Retina (tissue), 1 donor: ENCODE data around the gene NPL.

Experiments
- DNase-seq: peaks from one replicate; pipeline ENCODE4 v3.0.0-alpha.2; 2016

The NPL gene

GRCh38 chr1:182823220-182823619, 33.6 kb downstream of the NPL start:
- DNase-seq, result no peak

GRCh38 chr1:182826892-182827291, 37.3 kb downstream of the NPL start:
- no peak for DNase-seq

GRCh38 chr1:182829285-182829932, 39.8 kb downstream of the NPL start:
- no peak for DNase-seq

GRCh38 chr1:182833271-182833670, 43.7 kb downstream of the NPL start:
- DNase-seq, result no peak

GRCh38 chr1:182834326-182834725, 44.8 kb downstream of the NPL start:
- no peak for DNase-seq

- DNase-seq, result no peak
Measured at GRCh38 chr1:182835806-182836205, 46.2 kb downstream of the NPL start.

- DNase-seq, result peak; percentile 97
Measured at GRCh38 chr1:182839209-182840066, 49.9 kb downstream of the NPL start, which contains the start of gene DHX9. Gene DHX9, plus strand, starts transcription at chr1:182839347. Its CDS starts 3,220 bp downstream, at chr1:182842567.

GRCh38 chr1:182841368-182841988, 51.9 kb downstream of the NPL start:
- DNase-seq, result peak; percentile 19

GRCh38 chr1:182842265-182842664, 52.7 kb downstream of the NPL start:
- no peak for DNase-seq

- no peak for DNase-seq
Measured at GRCh38 chr1:182845379-182845778, 55.8 kb downstream of the NPL start.

- DNase-seq, result no peak
Measured at GRCh38 chr1:182845894-182846293, 56.3 kb downstream of the NPL start.

GRCh38 chr1:182847105-182847504, 57.5 kb downstream of the NPL start:
- no peak for DNase-seq

- DNase-seq, result no peak
Measured at GRCh38 chr1:182848736-182849135, 59.2 kb downstream of the NPL start.

- DNase-seq, result no peak
Measured at GRCh38 chr1:182850319-182850718, 60.7 kb downstream of the NPL start.

- no peak for DNase-seq
Measured at GRCh38 chr1:182851825-182852224, 62.3 kb downstream of the NPL start.

- no peak for DNase-seq
Measured at GRCh38 chr1:182855911-182856310, 66.3 kb downstream of the NPL start.

- no peak for DNase-seq
Measured at GRCh38 chr1:182857212-182857611, 67.6 kb downstream of the NPL start.

- no peak for DNase-seq
Measured at GRCh38 chr1:182860658-182861057, 71.1 kb downstream of the NPL start.

GRCh38 chr1:182861994-182862393, 72.4 kb downstream of the NPL start:
- no peak for DNase-seq

- no peak for DNase-seq
Measured at GRCh38 chr1:182862827-182863226, 73.3 kb downstream of the NPL start.

GRCh38 chr1:182863940-182864339, 74.4 kb downstream of the NPL start:
- DNase-seq, result no peak

- no peak for DNase-seq
Measured at GRCh38 chr1:182867861-182868260, 78.3 kb downstream of the NPL start.

GRCh38 chr1:182869241-182869666, 79.7 kb downstream of the NPL start:
- DNase-seq, result no peak

- no peak for DNase-seq
Measured at GRCh38 chr1:182872881-182873280, 83.3 kb downstream of the NPL start.
